GM12878 (cell line): ENCODE measurements around the gene CLEC18A. TPM values are rescaled to one million over a fixed set of nuclear protein-coding genes. Genes with fewer than 3 reads are reported as not detected.

ENCODE experiments used
- ATAC-seq: fragments of 200-7000 bp; cut with Tn5 transposase; 3 replicates; pipeline ENCODE4 v1.9.1; 2020; ENCODE audit warnings: mild to moderate bottlenecking, moderate library complexity
- BruUV-seq: library from RNA; stranded (reverse); fragments of 400-500 nt; replicated peaks from 2 replicates; lab custom pipeline; 2021; lab: Mats Ljungman, UMichigan
- CTCF ChIA-PET: fragments of 300-600 bp; sonication (Branson Sonifier 250); formaldehyde crosslinking; extraction: SDS; loops from one replicate; lab custom pipeline; 2021; ENCODE audit warnings: inconsistent platforms; lab: Yijun Ruan, JAX
- POLR2A ChIA-PET: fragments of 350-600 bp; formaldehyde crosslinking; extraction: SDS; loops from one replicate; lab custom pipeline; 2021; ENCODE audit warnings: inconsistent platforms; lab: Charles Lee
- RAD21 ChIA-PET: fragments of 300-600 bp; sonication (Branson Sonifier 250); formaldehyde crosslinking; loops from one replicate; lab custom pipeline; 2023; ENCODE audit warnings: antibody characterized with exemption; ENCODE audit not compliant: unreplicated experiment; lab: Charles Lee
- SMC1A ChIA-PET: fragments of 300-600 bp; sonication (Branson Sonifier 250); formaldehyde crosslinking; loops from one replicate; lab custom pipeline; 2023; ENCODE audit not compliant: unreplicated experiment, uncharacterized antibody; lab: Charles Lee
- DNase-seq: peaks from one replicate; pipeline ENCODE4 v3.0.0-alpha.2; 2011; ENCODE audit warnings: low read depth, low spot score
- FAIRE-seq: peaks from 3 replicates; lab custom pipeline; 2011; peaks lifted over from hg19 to GRCh38; lab: Jason Lieb, UNC
- H2AFZ ChIP-seq: 2 replicates; pipeline ENCODE4 v1.6.0; 2011; ENCODE audit warnings: low read depth, low read length, control low read depth; ENCODE audit not compliant: control insufficient read depth
- H3K27ac ChIP-seq: 2 replicates; pipeline ENCODE4 v1.5.1; 2011; ENCODE audit warnings: control low read depth; ENCODE audit not compliant: control insufficient read depth, insufficient read depth
- H3K27me3 ChIP-seq, 2 experiments: replicated peaks in 1 of 2; 2 replicates each; pipeline versions ENCODE4 v1.6.0 to v1.6.1; 2011; ENCODE audit warnings: low read length in 1 of 2; ENCODE audit not compliant: control insufficient read depth in 2 of 2, insufficient read depth in 2 of 2
- H3K36me3 ChIP-seq, 2 experiments: 2 replicates each; pipeline ENCODE4 v1.5.1; 2011; ENCODE audit warnings: low read length in 1 of 2; ENCODE audit not compliant: control insufficient read depth in 2 of 2, insufficient read depth in 2 of 2
- H3K4me1 ChIP-seq: 2 replicates; pipeline ENCODE4 v1.6.1; 2011; ENCODE audit warnings: mild to moderate bottlenecking, low read length, moderate library complexity, mixed read lengths; ENCODE audit not compliant: control insufficient read depth, insufficient read depth
- H3K4me2 ChIP-seq: 2 replicates; pipeline ENCODE4 v1.6.0; 2011; ENCODE audit warnings: control low read depth; ENCODE audit not compliant: control insufficient read depth, insufficient read depth
- H3K4me3 ChIP-seq: fragments of 200-600 bp; sonication (generic); 2 replicates; pipeline ENCODE4 v1.5.1; 2016
- H3K79me2 ChIP-seq: 2 replicates; pipeline ENCODE4 v1.6.0; 2011; ENCODE audit warnings: low read length; ENCODE audit not compliant: control insufficient read depth, insufficient read depth
- H3K9ac ChIP-seq: 2 replicates; pipeline ENCODE4 v1.8.0; 2011; ENCODE audit warnings: low read length, control low read depth, mixed read lengths; ENCODE audit not compliant: control insufficient read depth, insufficient read depth
- H3K9me3 ChIP-seq: replicated peaks from 3 replicates; pipeline ENCODE4 v1.5.1; 2011; ENCODE audit warnings: mild to moderate bottlenecking, low read length; ENCODE audit not compliant: control insufficient read depth, insufficient read depth
- H4K20me1 ChIP-seq: 2 replicates; pipeline ENCODE4 v1.6.0; 2011; ENCODE audit not compliant: control insufficient read depth, insufficient read depth
- BACH1 ChIP-seq: fragments of 450-650 bp; IDR thresholded peaks from 2 replicates; pipeline ENCODE4 v1.6.1; 2017; ENCODE audit warnings: mild to moderate bottlenecking, borderline replicate concordance
- IKZF1 ChIP-seq: fragments of 450-650 bp; conservative IDR thresholded peaks from 2 replicates; pipeline ENCODE4 v1.6.1; 2017; ENCODE audit warnings: antibody characterized with exemption, mild to moderate bottlenecking
- JUND ChIP-seq: IDR thresholded peaks from 2 replicates; pipeline ENCODE4 v1.6.1; 2012; ENCODE audit warnings: low read depth, mild to moderate bottlenecking, low read length, improper control_type of control experiment, moderate library complexity
- MYB ChIP-seq: fragments of 150-350 bp; IDR thresholded peaks from 2 replicates; pipeline ENCODE4 v1.6.1; 2014; ENCODE audit warnings: mild to moderate bottlenecking, low read depth, low read length, borderline replicate concordance
- MYC ChIP-seq: IDR thresholded peaks from 2 replicates; pipeline ENCODE4 v1.6.1; 2011; ENCODE audit warnings: mild to moderate bottlenecking, low read length, moderate library complexity, inconsistent platforms; ENCODE audit not compliant: insufficient read depth, insufficient replicate concordance, insufficient read length, severe bottlenecking
- SREBF1 ChIP-seq: IDR thresholded peaks from 2 replicates; pipeline ENCODE4 v1.6.1; 2012; ENCODE audit warnings: mild to moderate bottlenecking, low read length
- WGBS: methylation state at CpG from one replicate; pipeline ENCODE4 v1.1.6; 2016; ENCODE audit warnings: low lambda C conversion rate; ENCODE audit not compliant: insufficient replicate concordance, insufficient coverage; ENCODE audit errors: missing lambda C conversion rate; 5-methylcytosine and 5-hydroxymethylcytosine counted together
- in situ Hi-C: fragments of 300-500 bp; cut with MboI; formaldehyde crosslinking; loops from 9 replicates; pipeline ENCODE4 v1.14.3; 2018; ENCODE audit warnings: mixed read lengths
- intact Hi-C: fragments of 100-400 bp; cut with micrococcal nuclease; formaldehyde crosslinking; loops from one replicate; pipeline ENCODE4 v1.14.2; 2022; ENCODE audit not compliant: unreplicated experiment
- polyA plus RNA-seq, 11 experiments: library from polyadenylated mRNA; depleted of rRNA in 4 of 11; unstranded in 6 of 11; stranded (reverse) in 5 of 11; fragments of >200 nt; fragmentation: Nextera tagmentation in 4 of 11; fragmentation: Illumina TruSeq in 1 of 11; extraction: Ambion mirVana in 4 of 11; extraction: Trizol in 1 of 11; gene quantifications; 1 replicate in 1 of 11; 2 replicates in 10 of 11; pipeline versions ENCODE4 v1.2.1 to v1.2.3, GENCODE V29; 2011 to 2016; ENCODE audit warnings: inconsistent platforms in 2 of 11, missing spikeins in 2 of 11, low read depth in 1 of 11
- total RNA-seq, 4 experiments: library from RNA; depleted of rRNA in 3 of 4; stranded (reverse); fragments of >200 nt in 3 of 4; fragmentation: Illumina TruSeq in 1 of 4; extraction: Trizol in 1 of 4; gene quantifications; 2 replicates each; pipeline versions ENCODE4 v1.2.1 to v1.2.3, GENCODE V29; 2013 to 2021
- TF ChIP-seq, protein P1 (sequence below): fragments of 450-650 bp; IDR thresholded peaks from 2 replicates; pipeline ENCODE4 v1.6.1; 2016; ENCODE audit warnings: mild to moderate bottlenecking

The CLEC18A gene
- total and polyA plus RNA-seq, 10 of the 15 experiments (the other 5 are each of a cell fraction or from before 2014, with no cell fraction given) = 0.03 to 0.26 (median 0.10) TPM; not detected in 4

DNA sequence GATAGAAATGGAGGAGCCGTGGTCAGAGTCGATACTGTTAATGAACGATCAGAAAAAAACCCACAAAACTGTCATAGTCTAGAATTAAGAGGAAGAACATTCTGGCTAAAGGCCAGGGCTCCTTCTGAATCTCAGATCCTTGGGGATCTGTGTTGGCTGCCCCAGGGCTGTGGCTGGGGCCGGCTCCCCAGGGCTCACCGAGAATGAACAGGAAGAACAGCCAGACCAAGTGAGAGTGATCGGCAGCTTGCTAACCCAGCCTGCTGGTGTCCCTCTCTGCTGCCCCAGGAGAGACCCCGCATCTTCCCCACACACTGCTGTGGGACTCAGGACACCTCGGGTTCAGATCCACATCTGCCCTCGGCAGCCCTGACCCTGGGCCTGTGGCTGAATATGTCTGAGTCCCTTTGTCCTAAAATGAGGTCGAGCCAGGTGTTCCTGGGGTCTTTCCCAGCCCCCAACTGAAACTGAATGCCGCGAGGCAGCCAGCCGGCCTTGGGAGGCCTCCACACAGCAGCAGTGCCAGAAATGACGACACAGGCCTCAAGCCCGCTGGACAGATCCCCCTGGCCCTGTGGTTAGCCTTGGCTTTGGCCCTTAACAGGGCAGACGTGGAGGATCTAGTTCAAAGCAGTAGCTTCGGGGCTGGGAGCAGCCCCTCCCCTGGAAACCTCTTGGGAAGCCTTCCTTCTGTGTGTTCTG lies 23.9 kb upstream of the CLEC18A start:
- H2AFZ ChIP-seq = no peak overlapping the region
- in situ Hi-C loops (loop anchor here (5.0 kb wide), 1 partner anchor 140 kb away; no protein-coding TSS in a partner anchor), intact Hi-C loops (no loop called here)
- TF ChIP-seq MYB (no peak), SREBF1 (no peak), JUND (no peak), BACH1 (no peak), MYC (no peak), IKZF1 (no peak)
- TF ChIP-seq, protein P1, sequence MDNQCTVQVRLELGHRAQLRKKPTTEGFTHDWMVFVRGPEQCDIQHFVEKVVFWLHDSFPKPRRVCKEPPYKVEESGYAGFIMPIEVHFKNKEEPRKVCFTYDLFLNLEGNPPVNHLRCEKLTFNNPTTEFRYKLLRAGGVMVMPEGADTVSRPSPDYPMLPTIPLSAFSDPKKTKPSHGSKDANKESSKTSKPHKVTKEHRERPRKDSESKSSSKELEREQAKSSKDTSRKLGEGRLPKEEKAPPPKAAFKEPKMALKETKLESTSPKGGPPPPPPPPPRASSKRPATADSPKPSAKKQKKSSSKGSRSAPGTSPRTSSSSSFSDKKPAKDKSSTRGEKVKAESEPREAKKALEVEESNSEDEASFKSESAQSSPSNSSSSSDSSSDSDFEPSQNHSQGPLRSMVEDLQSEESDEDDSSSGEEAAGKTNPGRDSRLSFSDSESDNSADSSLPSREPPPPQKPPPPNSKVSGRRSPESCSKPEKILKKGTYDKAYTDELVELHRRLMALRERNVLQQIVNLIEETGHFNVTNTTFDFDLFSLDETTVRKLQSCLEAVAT = no peak
- H3K9ac ChIP-seq = no peak overlapping the region
- no peaks in the 10 kb centered on the region for H3K27me3 ChIP-seq
- no peaks in the 10 kb centered on the region for H3K79me2 ChIP-seq
- H3K36me3 ChIP-seq = peaks cover 2 to 11% of the 10 kb centered on the region in 2 experiments; a peak in 2 of 4 replicates
- POLR2A ChIA-PET = no interaction called here
- DNase-seq (no peak), FAIRE-seq (no peak), ATAC-seq (no peak)
- CTCF ChIA-PET = interaction anchor here (0.6 to 4.8 kb wide), 4 partner anchors 30 to 684 kb away, joined by 3 to 114 read pairs (median 4); no protein-coding TSS in a partner anchor
- SMC1A ChIA-PET = interaction anchor here (5.1 kb wide), 1 partner anchor 131 kb away, joined by 46 read pairs; no protein-coding TSS in a partner anchor
- RAD21 ChIA-PET = interaction anchor here (1.2 kb wide), 1 partner anchor 217 kb away, joined by 3 read pairs; no protein-coding TSS in a partner anchor
- H3K4me2 ChIP-seq = no peak overlapping the region
- no peaks in the 10 kb centered on the region; the same call in 1 of the 2 replicates for H4K20me1 ChIP-seq
- H3K4me3 ChIP-seq = no peak overlapping the region
- no peaks in the 10 kb centered on the region for H3K9me3 ChIP-seq
- 96% methylated on average over 17 of the region's 17 CpGs for WGBS
- H3K4me1 ChIP-seq = no peaks in the 10 kb centered on the region
- no peak overlapping the region for H3K27ac ChIP-seq
- no TSS peak for BruUV-seq
